ENCODE data around the gene MIB2.
"Not testable (repeated sequence)": the region's sequence is repeated elsewhere in the genome, so short reads cannot be mapped to it uniquely, and the experiment has no call there.

The MIB2 gene

DNA sequence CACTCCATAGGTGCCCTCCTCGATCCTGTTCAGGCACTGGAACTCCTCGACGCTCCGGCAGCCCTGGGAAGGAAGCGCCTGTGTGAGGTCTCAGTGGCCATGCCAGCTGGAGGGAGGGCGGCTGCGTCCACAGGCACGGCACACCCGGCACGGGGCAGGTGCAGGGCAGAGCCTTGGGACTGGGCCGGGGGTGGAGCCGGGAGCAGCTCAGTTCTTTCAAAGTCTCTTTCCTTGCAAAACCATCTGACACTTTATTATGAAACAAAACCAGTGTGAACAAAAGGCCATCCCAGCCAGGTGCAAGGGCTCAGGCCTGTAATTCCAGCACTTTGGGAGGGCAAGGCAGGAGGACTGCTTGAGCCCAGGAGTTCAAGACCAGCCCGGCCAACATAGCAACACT, 23.2 kb downstream of the MIB2 start:
- not testable (repeated sequence) for H3K4me3 ChIP-seq (ENCODE audit: insufficient read depth, low read depth, low read length); H3K27ac ChIP-seq (ENCODE audit: insufficient read depth, low read depth, low read length, poor library complexity, severe bottlenecking); H3K27me3 ChIP-seq (ENCODE audit: control insufficient read depth, insufficient read depth, low read length, poor library complexity, severe bottlenecking); H3K36me3 ChIP-seq (ENCODE audit: control insufficient read depth, insufficient read depth, low read length); H3K4me1 ChIP-seq (ENCODE audit: control insufficient read depth, insufficient read depth, low read length); H3K9me3 ChIP-seq (ENCODE audit: control insufficient read depth, low read length)
- 90 to 91% methylated on average over 8 to 9 of the region's 13 CpGs for whole genome bisulfite sequencing, 2 experiments

DNA sequence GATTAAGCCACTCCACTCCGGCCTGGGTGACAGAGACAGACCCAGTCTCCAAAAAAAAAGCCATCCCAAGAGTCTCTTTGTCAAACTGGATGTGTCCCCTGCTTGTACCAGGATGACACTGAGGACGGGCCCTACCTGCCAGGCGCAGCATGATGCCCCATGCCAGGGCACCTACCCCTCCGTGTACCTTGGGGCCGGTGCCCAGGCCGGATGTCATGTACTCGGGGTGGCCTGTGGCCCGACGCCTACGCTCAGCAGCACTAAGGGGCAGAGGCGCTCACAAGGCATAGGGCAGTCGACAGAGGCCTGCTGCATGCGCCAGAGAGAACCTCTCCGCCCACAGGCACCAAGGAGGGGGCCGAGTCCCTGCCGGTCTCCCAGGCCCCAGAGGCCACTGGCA, 24.1 kb downstream of the MIB2 start:
- not testable (repeated sequence) for H3K27me3 ChIP-seq (ENCODE audit: control insufficient read depth, insufficient read depth, low read length, poor library complexity, severe bottlenecking); H3K4me3 ChIP-seq (ENCODE audit: insufficient read depth, low read depth, low read length); H3K36me3 ChIP-seq (ENCODE audit: control insufficient read depth, insufficient read depth, low read length); H3K9me3 ChIP-seq (ENCODE audit: control insufficient read depth, low read length); H3K4me1 ChIP-seq (ENCODE audit: control insufficient read depth, insufficient read depth, low read length); H3K27ac ChIP-seq (ENCODE audit: insufficient read depth, low read depth, low read length, poor library complexity, severe bottlenecking)
- WGBS, 2 experiments = 95 to 97% methylated on average over 16 of the region's 16 CpGs

GRCh38 chr1:1640081-1640480, 24.8 kb downstream of the MIB2 start:
- WGBS, 2 experiments = 82 to 94% methylated on average over 5 to 12 of the region's 25 CpGs
- not testable (repeated sequence) for H3K4me1 ChIP-seq (ENCODE audit: control insufficient read depth, insufficient read depth, low read length); H3K27me3 ChIP-seq (ENCODE audit: control insufficient read depth, insufficient read depth, low read length, poor library complexity, severe bottlenecking); H3K9me3 ChIP-seq (ENCODE audit: control insufficient read depth, low read length); H3K27ac ChIP-seq (ENCODE audit: insufficient read depth, low read depth, low read length, poor library complexity, severe bottlenecking); H3K36me3 ChIP-seq (ENCODE audit: control insufficient read depth, insufficient read depth, low read length); H3K4me3 ChIP-seq (ENCODE audit: insufficient read depth, low read depth, low read length)

- not testable (repeated sequence) for H3K4me3 ChIP-seq (ENCODE audit: insufficient read depth, low read depth, low read length); H3K27ac ChIP-seq (ENCODE audit: insufficient read depth, low read depth, low read length, poor library complexity, severe bottlenecking); H3K27me3 ChIP-seq (ENCODE audit: control insufficient read depth, insufficient read depth, low read length, poor library complexity, severe bottlenecking); H3K4me1 ChIP-seq (ENCODE audit: control insufficient read depth, insufficient read depth, low read length); H3K36me3 ChIP-seq (ENCODE audit: control insufficient read depth, insufficient read depth, low read length); H3K9me3 ChIP-seq (ENCODE audit: control insufficient read depth, low read length)
- WGBS, 2 experiments = 92 to 95% methylated on average over 19 to 30 of the region's 38 CpGs
These were observed 25.6 kb downstream of the MIB2 start for GRCh38 chr1:1640711-1641461.

GRCh38 chr1:1646326-1646725, 31.0 kb downstream of the MIB2 start:
- not testable (repeated sequence) for H3K4me3 ChIP-seq (ENCODE audit: insufficient read depth, low read depth, low read length); H3K27ac ChIP-seq (ENCODE audit: insufficient read depth, low read depth, low read length, poor library complexity, severe bottlenecking); H3K4me1 ChIP-seq (ENCODE audit: control insufficient read depth, insufficient read depth, low read length); H3K27me3 ChIP-seq (ENCODE audit: control insufficient read depth, insufficient read depth, low read length, poor library complexity, severe bottlenecking); H3K9me3 ChIP-seq (ENCODE audit: control insufficient read depth, low read length)
- WGBS, 2 experiments = 68 to 88% methylated on average over 2 to 4 of the region's 5 CpGs
- H3K36me3 ChIP-seq (ENCODE audit: control insufficient read depth, insufficient read depth, low read length) = peaks cover 20% of the 10 kb centered on the region

DNA sequence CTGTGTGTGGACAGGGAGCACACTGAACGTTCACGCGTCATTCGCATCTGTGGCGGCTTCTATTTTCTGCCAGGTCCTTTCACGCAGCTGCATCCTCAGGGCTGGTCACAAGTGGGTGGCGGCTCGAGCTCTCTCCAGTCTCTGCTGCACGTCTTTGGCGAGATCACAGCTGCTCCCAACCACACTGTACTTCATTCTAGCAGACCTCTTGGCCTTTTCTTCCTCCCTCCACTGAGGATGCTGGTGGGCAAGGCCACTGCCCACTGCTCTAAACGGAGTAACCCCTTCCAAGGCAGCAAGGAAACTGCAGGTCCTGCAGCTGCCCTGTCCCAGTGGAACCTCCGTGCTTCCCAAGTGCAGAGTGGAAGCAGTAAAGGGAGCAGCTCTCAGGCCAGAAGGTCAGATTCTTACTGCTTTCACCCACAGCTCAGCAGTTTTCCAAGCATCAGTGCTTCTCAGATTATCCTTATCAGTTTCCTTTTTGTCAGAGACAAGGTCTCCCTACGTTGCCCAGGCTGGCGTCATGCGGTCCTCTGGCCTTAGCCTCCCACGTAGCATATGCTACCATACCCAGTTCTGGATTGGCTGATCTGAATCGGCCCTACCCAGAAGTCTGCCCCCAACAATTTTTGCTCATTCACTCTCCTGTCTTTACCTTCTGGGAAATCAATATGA, 32.4 kb downstream of the MIB2 start:
- H3K36me3 ChIP-seq (ENCODE audit: control insufficient read depth, insufficient read depth, low read length) = peaks cover 33% of the 10 kb centered on the region
- not testable (repeated sequence) for H3K4me1 ChIP-seq (ENCODE audit: control insufficient read depth, insufficient read depth, low read length); H3K4me3 ChIP-seq (ENCODE audit: insufficient read depth, low read depth, low read length); H3K27me3 ChIP-seq (ENCODE audit: control insufficient read depth, insufficient read depth, low read length, poor library complexity, severe bottlenecking); H3K9me3 ChIP-seq (ENCODE audit: control insufficient read depth, low read length); H3K27ac ChIP-seq (ENCODE audit: insufficient read depth, low read depth, low read length, poor library complexity, severe bottlenecking)
- 93 to 96% methylated on average over 17 of the region's 17 CpGs for WGBS, 2 experiments

GRCh38 chr1:1648265-1648664, 33.0 kb downstream of the MIB2 start:
- not testable (repeated sequence) for H3K4me1 ChIP-seq (ENCODE audit: control insufficient read depth, insufficient read depth, low read length); H3K27ac ChIP-seq (ENCODE audit: insufficient read depth, low read depth, low read length, poor library complexity, severe bottlenecking); H3K9me3 ChIP-seq (ENCODE audit: control insufficient read depth, low read length); H3K4me3 ChIP-seq (ENCODE audit: insufficient read depth, low read depth, low read length); H3K27me3 ChIP-seq (ENCODE audit: control insufficient read depth, insufficient read depth, low read length, poor library complexity, severe bottlenecking)
- WGBS, 2 experiments = 92 to 94% methylated on average over 11 of the region's 11 CpGs
- peaks cover 33% of the 10 kb centered on the region for H3K36me3 ChIP-seq (ENCODE audit: control insufficient read depth, insufficient read depth, low read length)

GRCh38 chr1:1658583-1659549, 43.6 kb downstream of the MIB2 start, which contains the start of gene CDK11B:
Gene CDK11B (minus strand): TSS chr1:1659004. CDS start chr1:1657485, 1,519 bp downstream.
- H3K36me3 ChIP-seq (ENCODE audit: control insufficient read depth, insufficient read depth, low read length) = peaks cover 14% of the 10 kb centered on the region
- H3K4me1 ChIP-seq (ENCODE audit: control insufficient read depth, insufficient read depth, low read length); H3K9me3 ChIP-seq (ENCODE audit: control insufficient read depth, low read length); H3K27me3 ChIP-seq (ENCODE audit: control insufficient read depth, insufficient read depth, low read length, poor library complexity, severe bottlenecking): not testable (repeated sequence)
- peak within 1 kb of the TSS; percentile 98 for H3K27ac ChIP-seq (ENCODE audit: insufficient read depth, low read depth, low read length, poor library complexity, severe bottlenecking)
- H3K4me3 ChIP-seq (ENCODE audit: insufficient read depth, low read depth, low read length) = peak within 1 kb of the TSS; percentile 78
- WGBS, 2 experiments = 0% methylated on average over 56 to 57 of the region's 96 CpGs

DNA sequence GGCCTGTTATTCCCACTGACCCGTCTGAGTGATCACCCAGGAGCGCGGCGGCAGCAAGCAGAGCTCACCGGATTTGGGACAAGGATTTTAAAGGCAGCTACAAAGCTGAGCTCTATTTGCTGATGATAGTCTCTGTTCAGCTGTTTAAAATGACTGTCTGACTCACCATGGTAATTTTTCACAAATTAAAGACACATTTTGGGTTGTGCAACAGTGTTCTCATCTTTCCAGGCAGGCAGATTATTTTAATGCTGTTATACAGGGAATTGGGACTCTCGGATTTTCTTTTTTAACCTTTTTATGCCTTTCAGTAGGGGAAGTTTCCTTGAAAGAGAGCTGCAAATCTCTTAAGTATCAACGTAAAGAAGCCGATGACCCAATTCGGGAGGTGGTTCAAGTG, 47.1 kb downstream of the MIB2 start:
- 99% methylated on average over 4 to 5 of the region's 9 CpGs for WGBS, 2 experiments
- not testable (repeated sequence) for H3K27ac ChIP-seq (ENCODE audit: insufficient read depth, low read depth, low read length, poor library complexity, severe bottlenecking); H3K4me3 ChIP-seq (ENCODE audit: insufficient read depth, low read depth, low read length); H3K27me3 ChIP-seq (ENCODE audit: control insufficient read depth, insufficient read depth, low read length, poor library complexity, severe bottlenecking); H3K4me1 ChIP-seq (ENCODE audit: control insufficient read depth, insufficient read depth, low read length); H3K9me3 ChIP-seq (ENCODE audit: control insufficient read depth, low read length)
- peaks cover 16% of the 10 kb centered on the region for H3K36me3 ChIP-seq (ENCODE audit: control insufficient read depth, insufficient read depth, low read length)

Measured in ectodermal cell (in vitro differentiated cells).